Liver (tissue), 9 donors: ENCODE results near the gene NMBR. TPM values are rescaled to one million over a fixed set of nuclear protein-coding genes. Genes with fewer than 3 reads are reported as not detected.

Experiments
- DNase-seq: peaks from one replicate; pipeline ENCODE4 v3.0.0-alpha.2; 2017; ENCODE audit warnings: low spot score
- H3K27ac ChIP-seq, 2 donors: one replicate each; pipeline ENCODE4 v1.7.0; 2013; ENCODE audit warnings: inconsistent platforms in 2 of 2, low read length in 2 of 2, control low read depth in 1 of 2, low read depth in 1 of 2, mild to moderate bottlenecking in 1 of 2
- H3K27me3 ChIP-seq, 4 donors: one replicate each; pipeline versions ENCODE4 v1.6.1 to v1.7.0; 2013; ENCODE audit warnings: low read length in 3 of 4, inconsistent platforms in 1 of 4, mild to moderate bottlenecking in 1 of 4, moderate library complexity in 1 of 4; ENCODE audit not compliant: control insufficient read depth in 4 of 4, insufficient read depth in 4 of 4
- H3K36me3 ChIP-seq, 4 donors: one replicate each; pipeline versions ENCODE4 v1.6.1 to v1.7.0; 2013; ENCODE audit warnings: low read length in 3 of 4, mild to moderate bottlenecking in 3 of 4, low read depth in 1 of 4, moderate library complexity in 1 of 4; ENCODE audit not compliant: control insufficient read depth in 4 of 4, insufficient read depth in 3 of 4
- H3K4me1 ChIP-seq, 4 donors: one replicate each; pipeline versions ENCODE4 v1.6.1 to v1.7.0; 2013; ENCODE audit warnings: low read length in 3 of 4, mild to moderate bottlenecking in 3 of 4, moderate library complexity in 1 of 4; ENCODE audit not compliant: control insufficient read depth in 4 of 4, insufficient read depth in 4 of 4
- H3K4me3 ChIP-seq, 3 donors: one replicate each; pipeline versions ENCODE4 v1.6.1 to v1.7.0; 2013; ENCODE audit warnings: low read length in 3 of 3, control low read depth in 1 of 3, low read depth in 1 of 3, mild to moderate bottlenecking in 1 of 3
- H3K9ac ChIP-seq, 2 donors: one replicate each; pipeline ENCODE4 v1.7.0; 2013; ENCODE audit warnings: low read length in 2 of 2, mild to moderate bottlenecking in 2 of 2, moderate library complexity in 2 of 2, control low read depth in 1 of 2, low read depth in 1 of 2
- H3K9me3 ChIP-seq, 4 donors: one replicate each; pipeline versions ENCODE4 v1.6.1 to v1.7.0; 2013; ENCODE audit warnings: low read length in 3 of 4; ENCODE audit not compliant: control insufficient read depth in 4 of 4
- ATF3 ChIP-seq: IDR thresholded peaks from 2 replicates; pipeline ENCODE4 v1.6.1; 2016; ENCODE audit warnings: antibody characterized with exemption
- CTCF ChIP-seq: fragments of 150-350 bp; IDR thresholded peaks from 2 replicates; pipeline ENCODE4 v1.5.1; 2017; ENCODE audit warnings: improper control_type of control experiment, low read depth, low read length; ENCODE audit not compliant: missing input control
- EGR1 ChIP-seq, 2 donors: IDR thresholded peaks; 2 replicates each; pipeline ENCODE4 v1.6.1; 2016 to 2018; ENCODE audit warnings: antibody characterized with exemption in 2 of 2, low read depth in 2 of 2
- FOXA1 ChIP-seq: IDR thresholded peaks from 2 replicates; pipeline ENCODE4 v1.6.1; 2016; ENCODE audit warnings: antibody characterized with exemption
- FOXA2 ChIP-seq: IDR thresholded peaks from 2 replicates; pipeline ENCODE4 v1.6.1; 2016; ENCODE audit warnings: antibody characterized with exemption
- GABPA ChIP-seq, 2 donors: IDR thresholded peaks in 1 of 2; conservative IDR thresholded peaks in 1 of 2; 2 replicates each; pipeline ENCODE4 v1.6.1; 2016; ENCODE audit warnings: antibody characterized with exemption in 2 of 2, mild to moderate bottlenecking in 1 of 2, moderate library complexity in 1 of 2
- HNF4A ChIP-seq, 2 donors: conservative IDR thresholded peaks; 2 replicates each; pipeline ENCODE4 v1.6.1; 2016; ENCODE audit warnings: antibody characterized with exemption in 2 of 2, mild to moderate bottlenecking in 2 of 2
- HNF4G ChIP-seq: IDR thresholded peaks from 2 replicates; pipeline ENCODE4 v1.6.1; 2016; ENCODE audit warnings: antibody characterized with exemption
- JUND ChIP-seq, 2 donors: IDR thresholded peaks; 2 replicates each; pipeline ENCODE4 v1.6.1; 2016; ENCODE audit warnings: antibody characterized with exemption in 2 of 2
- MAX ChIP-seq: IDR thresholded peaks from 2 replicates; pipeline ENCODE4 v1.6.1; 2016; ENCODE audit warnings: antibody characterized with exemption
- RAD21 ChIP-seq, 2 donors: IDR thresholded peaks; 2 replicates each; pipeline ENCODE4 v1.6.1; 2016; ENCODE audit warnings: antibody characterized with exemption in 2 of 2, mild to moderate bottlenecking in 2 of 2
- REST ChIP-seq: IDR thresholded peaks from 2 replicates; pipeline ENCODE4 v1.6.1; 2016; ENCODE audit warnings: antibody characterized with exemption, mild to moderate bottlenecking
- RXRA ChIP-seq, 2 donors: IDR thresholded peaks; 2 replicates each; pipeline ENCODE4 v1.6.1; 2017 to 2018; ENCODE audit warnings: antibody characterized with exemption in 2 of 2, mild to moderate bottlenecking in 1 of 2
- SP1 ChIP-seq: IDR thresholded peaks from 2 replicates; pipeline ENCODE4 v1.6.1; 2018; ENCODE audit warnings: antibody characterized with exemption, mild to moderate bottlenecking
- TAF1 ChIP-seq: conservative IDR thresholded peaks from 2 replicates; pipeline ENCODE4 v1.6.1; 2016; ENCODE audit warnings: antibody characterized with exemption, mild to moderate bottlenecking
- YY1 ChIP-seq: IDR thresholded peaks from 2 replicates; pipeline ENCODE4 v1.6.1; 2016; ENCODE audit warnings: antibody characterized with exemption, mild to moderate bottlenecking
- WGBS: extraction: QIAGEN DNeasy Blood & Tissue Kit; methylation state at CpG from one replicate; pipeline ENCODE4 v1.1.7; 2013; 5-methylcytosine and 5-hydroxymethylcytosine counted together
- polyA plus RNA-seq, 2 donors: library from polyadenylated mRNA; stranded (reverse) in 1 of 2; unstranded in 1 of 2; fragments of 200-250 nt in 1 of 2; fragments of >200 nt in 1 of 2; fragmentation: Nextera tagmentation in 1 of 2; extraction: Ambion mirVana in 1 of 2; gene quantifications; one replicate each; pipeline versions ENCODE4 v1.2.1 to v1.2.3, GENCODE V29; 2013 to 2015
- total RNA-seq, 2 donors: library from RNA; depleted of rRNA; stranded (reverse); fragments of >200 nt; gene quantifications; one replicate each; pipeline ENCODE4 v1.2.3, GENCODE V29; 2014
- donor health status: healthy.
- donor health status: healthy.
- donor health status: healthy.
- donor health status: healthy.
- donor health status: healthy.

Gene NMBR
- total and polyA plus RNA-seq, 4 donors, result not detected

GRCh38 chr6:142184307-142184706 lies 37.4 kb upstream of the NMBR start:
- TF ChIP-seq TAF1, result no peak
- TF ChIP-seq EGR1 (IDR thresholded peaks at IDR 0.05; ENCODE audit: low read depth in 2 of 2), result no peak
- no peaks in the 10 kb centered on the region for H3K9me3 ChIP-seq
- peaks cover 0 to 4% (median 0%) of the 10 kb centered on the region in 4 donors for H3K36me3 ChIP-seq
- DNase-seq, result no peak
- H3K4me1 ChIP-seq, result no peaks in the 10 kb centered on the region
- no peaks in the 10 kb centered on the region for H3K27me3 ChIP-seq
- H3K27ac ChIP-seq, result no peak overlapping the region
- H3K4me3 ChIP-seq, result no peak overlapping the region
- 88% methylated on average over 2 of the region's 2 CpGs for WGBS
- H3K9ac ChIP-seq, result no peak overlapping the region

GRCh38 chr6:142183351-142183750 lies 36.4 kb upstream of the NMBR start:
- no peak overlapping the region for H3K4me3 ChIP-seq

GRCh38 chr6:142182004-142182403 lies 35.1 kb upstream of the NMBR start:
- Histone ChIP-seq H3K4me1 (no peaks in the 10 kb centered on the region), H3K36me3 (peaks cover 0 to 8% (median 6%) of the 10 kb centered on the region in 4 donors), H3K9me3 (no peaks in the 10 kb centered on the region), H3K9ac (no peak overlapping the region), H3K4me3 (no peak overlapping the region), H3K27ac (no peak overlapping the region), H3K27me3 (no peaks in the 10 kb centered on the region)
- no peak for DNase-seq
- TF ChIP-seq HNF4A (conservative IDR thresholded peaks at IDR 0.05) (no peak), TAF1 (no peak), EGR1 (IDR thresholded peaks at IDR 0.05; ENCODE audit: low read depth in 2 of 2) (no peak), MAX (no peak), FOXA2 (no peak), YY1 (no peak), RXRA (IDR thresholded peaks at IDR 0.05) (no peak), RAD21 (IDR thresholded peaks at IDR 0.05) (no peak), CTCF (no peak), GABPA (IDR thresholded peaks at IDR 0.05 in 1 of 2, conservative IDR thresholded peaks at IDR 0.05 in 1 of 2) (no peak), HNF4G (no peak), ATF3 (no peak), REST (no peak), JUND (IDR thresholded peaks at IDR 0.05) (no peak), FOXA1 (no peak), SP1 (no peak)

More at GRCh38 chr6:142183351-142183750, 36.4 kb upstream of the NMBR start:
- Histone ChIP-seq H3K36me3 (peaks cover 0 to 5% (median 0%) of the 10 kb centered on the region in 4 donors), H3K27me3 (no peaks in the 10 kb centered on the region), H3K9me3 (no peaks in the 10 kb centered on the region), H3K9ac (no peak overlapping the region), H3K27ac (no peak overlapping the region), H3K4me1 (no peaks in the 10 kb centered on the region)
- no peak for DNase-seq
- TF ChIP-seq ATF3, result no peak
- TF ChIP-seq RXRA (IDR thresholded peaks at IDR 0.05), result no peak
- no peak for TF ChIP-seq GABPA (IDR thresholded peaks at IDR 0.05 in 1 of 2, conservative IDR thresholded peaks at IDR 0.05 in 1 of 2)
- TF ChIP-seq RAD21 (IDR thresholded peaks at IDR 0.05), result no peak
- no peak for TF ChIP-seq TAF1
- no peak for TF ChIP-seq MAX
- no peak for TF ChIP-seq FOXA2
- WGBS, result 93% methylated on average over 1 of the region's 1 CpG
